ENCODE results near the gene KIR2DL3. TPM values are rescaled to one million over a fixed set of nuclear protein-coding genes. Genes with fewer than 3 reads are reported as not detected.
"Not testable (repeated sequence)": the region's sequence is repeated elsewhere in the genome, so short reads cannot be mapped to it uniquely, and the experiment has no call there.

Gene KIR2DL3
- total and polyA plus RNA-seq, 2 of the 13 experiments (the other 11 are each of a cell fraction or from before 2014, with no cell fraction given) = not detected

- WGBS (ENCODE audit: low lambda C conversion rate) = 22% methylated on average over 4 of the region's 4 CpGs
- H3K27ac ChIP-seq (ENCODE audit: extremely low read length, insufficient read depth, low read length); BruUV-seq (replicated peaks); intact Hi-C loops (cut with micrococcal nuclease; ENCODE audit: unreplicated experiment); H3K9me3 ChIP-seq (ENCODE audit: low read length); H3K9ac ChIP-seq (ENCODE audit: insufficient read depth, low read depth, low read length); DNase-seq (ENCODE audit: low spot score); H3K36me3 ChIP-seq (replicated peaks in 1 of 2; ENCODE audit: control insufficient read depth in 1 of 2, insufficient read depth in 2 of 2, low read length in 2 of 2); H3K27me3 ChIP-seq (ENCODE audit: control insufficient read depth in 1 of 2, insufficient read depth in 2 of 2, low read length in 2 of 2); FAIRE-seq; in situ Hi-C loops (cut with HindIII; ENCODE audit: extremely low pct_ligation_motif_present, low pct_unique_long_range_greater_than_20kb); H2AFZ ChIP-seq (ENCODE audit: low read length); H3K4me3 ChIP-seq (replicated peaks in 1 of 3; ENCODE audit: insufficient read depth in 1 of 3, low read depth in 2 of 3, low read length in 3 of 3); H3K4me2 ChIP-seq (ENCODE audit: low read depth, low read length); POLR2A ChIA-PET; H3K4me1 ChIP-seq (ENCODE audit: insufficient read depth, low read length); H4K20me1 ChIP-seq (ENCODE audit: insufficient read depth, low read length); CTCF ChIA-PET (ENCODE audit: low intra/inter-chr PET ratio, low total read pairs); H3K79me2 ChIP-seq (ENCODE audit: insufficient read depth, low read length): not testable (repeated sequence)
- peak; percentile 28; the same call in 1 of the 3 replicates for ATAC-seq
Measured at GRCh38 chr19:54770511-54770910, 32.2 kb downstream of the KIR2DL3 start.

- POLR2A ChIA-PET; H3K27me3 ChIP-seq (ENCODE audit: control insufficient read depth in 1 of 2, insufficient read depth in 2 of 2, low read length in 2 of 2); H3K4me2 ChIP-seq (ENCODE audit: low read depth, low read length); CTCF ChIA-PET (ENCODE audit: low intra/inter-chr PET ratio, low total read pairs); BruUV-seq (replicated peaks); H3K9ac ChIP-seq (ENCODE audit: insufficient read depth, low read depth, low read length); H3K36me3 ChIP-seq (replicated peaks in 1 of 2; ENCODE audit: control insufficient read depth in 1 of 2, insufficient read depth in 2 of 2, low read length in 2 of 2); FAIRE-seq; intact Hi-C loops (cut with micrococcal nuclease; ENCODE audit: unreplicated experiment); H3K9me3 ChIP-seq (ENCODE audit: low read length); H2AFZ ChIP-seq (ENCODE audit: low read length); H3K79me2 ChIP-seq (ENCODE audit: insufficient read depth, low read length); H4K20me1 ChIP-seq (ENCODE audit: insufficient read depth, low read length); ATAC-seq; in situ Hi-C loops (cut with HindIII; ENCODE audit: extremely low pct_ligation_motif_present, low pct_unique_long_range_greater_than_20kb); H3K4me3 ChIP-seq (replicated peaks in 1 of 3; ENCODE audit: insufficient read depth in 1 of 3, low read depth in 2 of 3, low read length in 3 of 3); H3K4me1 ChIP-seq (ENCODE audit: insufficient read depth, low read length); H3K27ac ChIP-seq (ENCODE audit: extremely low read length, insufficient read depth, low read length): not testable (repeated sequence)
- TF ChIP-seq FOSL2 (CRISPR knock-in tag; IDR thresholded peaks at IDR 0.05) = peak; percentile 35
- DNase-seq (ENCODE audit: low spot score) = peak; percentile 52
- 14% methylated on average over 11 of the region's 15 CpGs for WGBS (ENCODE audit: low lambda C conversion rate)
Measured at GRCh38 chr19:54771018-54771960, 33.0 kb downstream of the KIR2DL3 start.

- in situ Hi-C loops (cut with HindIII; ENCODE audit: extremely low pct_ligation_motif_present, low pct_unique_long_range_greater_than_20kb); H4K20me1 ChIP-seq (ENCODE audit: insufficient read depth, low read length); intact Hi-C loops (cut with micrococcal nuclease; ENCODE audit: unreplicated experiment); POLR2A ChIA-PET; CTCF ChIA-PET (ENCODE audit: low intra/inter-chr PET ratio, low total read pairs); H3K4me1 ChIP-seq (ENCODE audit: insufficient read depth, low read length); H3K9ac ChIP-seq (ENCODE audit: insufficient read depth, low read depth, low read length); H3K4me3 ChIP-seq (replicated peaks in 1 of 3; ENCODE audit: insufficient read depth in 1 of 3, low read depth in 2 of 3, low read length in 3 of 3); H2AFZ ChIP-seq (ENCODE audit: low read length); FAIRE-seq; H3K4me2 ChIP-seq (ENCODE audit: low read depth, low read length); ATAC-seq; BruUV-seq (replicated peaks); H3K27me3 ChIP-seq (ENCODE audit: control insufficient read depth in 1 of 2, insufficient read depth in 2 of 2, low read length in 2 of 2); H3K9me3 ChIP-seq (ENCODE audit: low read length); H3K79me2 ChIP-seq (ENCODE audit: insufficient read depth, low read length); H3K36me3 ChIP-seq (replicated peaks in 1 of 2; ENCODE audit: control insufficient read depth in 1 of 2, insufficient read depth in 2 of 2, low read length in 2 of 2); DNase-seq (ENCODE audit: low spot score); H3K27ac ChIP-seq (ENCODE audit: extremely low read length, insufficient read depth, low read length): not testable (repeated sequence)
- 6% methylated on average over 2 of the region's 2 CpGs for WGBS (ENCODE audit: low lambda C conversion rate)
Measured at GRCh38 chr19:54772666-54773065, 34.4 kb downstream of the KIR2DL3 start.

- H3K79me2 ChIP-seq (ENCODE audit: insufficient read depth, low read length); H2AFZ ChIP-seq (ENCODE audit: low read length); H3K4me2 ChIP-seq (ENCODE audit: low read depth, low read length); FAIRE-seq; BruUV-seq (replicated peaks); H3K27me3 ChIP-seq (ENCODE audit: control insufficient read depth in 1 of 2, insufficient read depth in 2 of 2, low read length in 2 of 2); POLR2A ChIA-PET; ATAC-seq; CTCF ChIA-PET (ENCODE audit: low intra/inter-chr PET ratio, low total read pairs); intact Hi-C loops (cut with micrococcal nuclease; ENCODE audit: unreplicated experiment); H3K4me1 ChIP-seq (ENCODE audit: insufficient read depth, low read length); H3K9me3 ChIP-seq (ENCODE audit: low read length); H3K27ac ChIP-seq (ENCODE audit: extremely low read length, insufficient read depth, low read length); DNase-seq (ENCODE audit: low spot score); in situ Hi-C loops (cut with HindIII; ENCODE audit: extremely low pct_ligation_motif_present, low pct_unique_long_range_greater_than_20kb); H3K9ac ChIP-seq (ENCODE audit: insufficient read depth, low read depth, low read length); H3K36me3 ChIP-seq (replicated peaks in 1 of 2; ENCODE audit: control insufficient read depth in 1 of 2, insufficient read depth in 2 of 2, low read length in 2 of 2); H4K20me1 ChIP-seq (ENCODE audit: insufficient read depth, low read length); H3K4me3 ChIP-seq (replicated peaks in 1 of 3; ENCODE audit: insufficient read depth in 1 of 3, low read depth in 2 of 3, low read length in 3 of 3): not testable (repeated sequence)
- 20% methylated on average over 12 of the region's 12 CpGs for WGBS (ENCODE audit: low lambda C conversion rate)
Measured at GRCh38 chr19:54775095-54775815, 36.9 kb downstream of the KIR2DL3 start.

All from HepG2 (cell line).